NCI-H1092 treated with DMSO at 0.1 percent for 48 hours (cell line): Measurements from ENCODE around the gene ITGB6.
"Not testable (repeated sequence)": the region's sequence is repeated elsewhere in the genome, so short reads cannot be mapped to it uniquely, and the experiment has no call there.

ENCODE experiments used
- DNase-seq: peaks from one replicate; lab custom pipeline; 2025; lab: John Stamatoyannopoulos, UW

ITGB6 gene

GRCh38 chr2:160139991-160140390, 60.1 kb downstream of the ITGB6 start:
- DNase-seq: no peak

DNA sequence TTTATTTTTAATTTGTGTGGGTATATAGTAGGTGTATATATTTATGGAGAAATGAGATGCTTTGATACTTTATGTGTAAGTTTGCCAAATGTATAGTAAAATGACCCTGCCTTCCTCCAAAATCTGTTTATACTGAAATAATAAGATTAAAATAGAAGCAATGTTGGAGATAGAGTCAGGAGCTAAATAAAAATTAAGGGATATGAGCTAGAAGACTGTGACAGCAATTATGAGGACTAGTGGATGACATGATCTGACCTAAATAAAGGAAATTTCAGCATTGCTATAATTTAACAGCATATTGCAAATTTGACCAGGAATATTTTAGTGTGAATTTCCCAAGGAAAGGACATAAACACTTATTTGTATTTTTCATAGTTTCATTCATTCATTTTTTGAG, 60.7 kb downstream of the ITGB6 start:
- no peak for DNase-seq

DNA sequence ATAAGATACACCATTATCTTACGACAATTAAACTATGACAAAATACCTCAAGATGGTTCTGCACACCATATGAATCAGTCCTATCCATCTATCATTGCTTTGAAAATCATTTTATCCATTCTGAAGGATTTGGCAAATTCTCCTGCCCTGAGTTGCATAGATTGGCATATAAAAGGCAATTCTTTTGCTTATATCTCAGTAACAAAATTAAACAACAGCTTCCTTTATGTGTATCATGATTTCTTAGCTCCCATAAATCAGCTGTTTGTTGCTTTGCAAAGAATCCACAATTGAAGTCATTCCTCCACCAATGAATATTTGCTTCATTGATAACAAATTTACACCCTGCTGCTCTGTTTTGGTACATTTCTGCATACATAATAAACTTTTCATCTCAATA, 61.7 kb downstream of the ITGB6 start:
- DNase-seq: no peak

DNA sequence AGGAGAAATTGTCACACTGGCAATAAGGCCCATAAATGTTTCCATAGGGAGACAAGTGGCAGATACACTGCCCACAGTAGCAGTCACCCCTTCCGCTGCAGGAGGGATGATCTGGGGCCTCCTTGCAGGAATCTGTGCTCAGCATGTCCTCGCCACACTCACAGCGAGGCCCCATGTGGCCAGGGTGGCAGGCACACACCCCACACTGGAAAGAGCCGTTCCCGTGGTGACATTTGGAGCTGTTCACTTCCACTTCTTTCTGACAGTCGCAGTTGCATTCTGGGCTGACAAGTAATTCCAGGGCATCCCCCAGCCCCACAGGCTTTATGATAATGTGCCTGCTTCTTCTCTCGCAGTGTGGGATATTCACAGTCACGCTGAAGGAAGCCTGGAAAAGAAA, 62.6 kb downstream of the ITGB6 start:
- DNase-seq: no peak

- no peak for DNase-seq
These were observed 67.3 kb downstream of the ITGB6 start for GRCh38 chr2:160132761-160133160.

DNA sequence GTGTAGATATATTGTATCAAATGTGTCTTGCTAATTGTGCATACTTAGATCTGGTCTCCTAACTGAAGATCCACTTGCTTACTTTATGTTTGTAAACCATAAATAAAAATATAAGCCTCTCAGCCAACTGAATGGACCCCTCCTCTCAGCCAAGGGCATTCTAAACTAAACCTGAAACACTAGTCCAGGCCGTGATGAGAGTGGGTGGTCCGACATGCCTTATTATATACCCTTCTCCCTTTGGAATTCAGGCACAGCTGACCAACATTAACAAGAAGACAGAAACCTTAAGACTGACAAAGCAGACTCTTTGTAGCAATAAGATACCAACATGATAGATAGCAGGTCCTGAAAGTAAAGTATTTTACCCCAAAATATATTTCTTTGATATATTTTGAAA, 73.3 kb downstream of the ITGB6 start:
- no peak for DNase-seq

DNA sequence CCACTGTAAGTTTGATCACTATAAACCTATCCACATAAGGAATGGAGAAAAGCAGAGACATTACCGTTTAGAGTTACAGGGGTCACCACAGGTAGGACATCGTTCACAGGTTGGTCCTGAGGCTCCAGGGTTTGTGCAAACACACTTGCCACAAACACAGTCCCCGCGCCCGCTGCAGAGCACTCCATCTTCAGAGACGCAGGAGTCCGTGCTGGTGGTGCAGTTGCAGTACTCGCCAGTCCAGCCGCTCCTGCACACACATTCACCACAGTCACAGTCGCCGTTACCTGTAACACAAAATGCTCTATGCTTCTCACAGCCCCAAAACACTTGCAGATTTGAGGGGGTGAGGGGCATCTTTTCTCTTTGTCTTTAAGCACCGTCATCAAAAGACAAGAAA, 73.8 kb downstream of the ITGB6 start:
- DNase-seq: no peak

DNA sequence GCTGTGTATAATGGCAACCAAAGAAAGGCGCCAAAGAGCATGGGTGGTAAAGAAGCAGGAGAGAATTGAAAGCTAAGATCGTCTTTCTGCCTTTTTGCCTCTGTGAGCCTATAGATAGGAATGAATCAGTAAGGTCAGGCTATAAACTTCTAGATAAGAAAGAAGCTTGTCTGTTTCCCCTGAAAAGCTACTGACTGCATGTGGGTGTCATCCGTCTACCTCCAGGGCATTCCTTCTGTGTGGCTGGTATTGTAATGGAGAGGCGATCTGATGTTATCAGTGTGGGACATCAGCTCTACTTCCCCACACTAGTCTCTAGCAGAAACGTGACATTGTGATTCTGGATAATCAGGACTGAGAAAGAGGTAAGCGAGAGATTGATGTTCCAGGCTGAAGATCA, 74.2 kb downstream of the ITGB6 start:
- DNase-seq: no peak

DNA sequence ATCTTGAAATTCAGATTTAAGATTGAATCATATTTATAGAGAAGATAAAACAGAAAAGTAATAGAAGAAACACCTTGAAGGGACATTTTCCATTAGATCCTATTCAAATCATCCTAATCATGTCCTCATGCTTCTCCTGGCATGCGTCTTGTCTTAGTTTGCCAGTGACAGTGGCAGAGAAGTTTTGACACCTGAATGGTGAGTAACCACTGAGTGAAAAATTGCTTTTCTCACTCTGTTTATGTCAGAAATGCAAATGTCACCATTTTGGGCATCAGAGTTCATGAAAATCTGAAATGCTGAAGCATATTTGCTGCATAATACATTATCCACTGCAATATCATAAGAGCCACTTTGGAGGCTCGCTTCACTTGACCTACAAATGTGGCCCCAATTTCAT, 74.7 kb downstream of the ITGB6 start:
- no peak for DNase-seq

GRCh38 chr2:160124571-160124970, 75.5 kb downstream of the ITGB6 start:
- no peak for DNase-seq

- not testable (repeated sequence) for DNase-seq
These were observed 85.4 kb downstream of the ITGB6 start for GRCh38 chr2:160114721-160115120.

DNA sequence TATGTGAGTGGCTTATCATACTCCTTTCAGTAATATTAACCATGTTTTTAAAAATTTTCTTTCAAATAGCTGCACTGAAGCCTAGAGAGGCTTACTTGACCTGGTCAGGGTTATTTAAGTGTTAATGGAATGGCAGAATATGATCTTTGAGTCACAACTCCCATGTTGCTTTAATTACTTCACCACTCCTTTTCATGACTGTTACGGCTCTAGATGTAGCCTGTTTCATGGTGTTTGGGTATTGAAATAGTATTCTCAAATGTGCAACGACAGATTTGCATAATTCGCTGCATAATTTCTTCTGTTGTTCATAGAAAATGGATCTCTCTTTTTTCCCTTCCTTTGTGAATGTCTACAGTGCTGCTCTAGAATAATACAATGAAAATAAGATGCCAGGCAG, 86.1 kb downstream of the ITGB6 start:
- no peak for DNase-seq

DNA sequence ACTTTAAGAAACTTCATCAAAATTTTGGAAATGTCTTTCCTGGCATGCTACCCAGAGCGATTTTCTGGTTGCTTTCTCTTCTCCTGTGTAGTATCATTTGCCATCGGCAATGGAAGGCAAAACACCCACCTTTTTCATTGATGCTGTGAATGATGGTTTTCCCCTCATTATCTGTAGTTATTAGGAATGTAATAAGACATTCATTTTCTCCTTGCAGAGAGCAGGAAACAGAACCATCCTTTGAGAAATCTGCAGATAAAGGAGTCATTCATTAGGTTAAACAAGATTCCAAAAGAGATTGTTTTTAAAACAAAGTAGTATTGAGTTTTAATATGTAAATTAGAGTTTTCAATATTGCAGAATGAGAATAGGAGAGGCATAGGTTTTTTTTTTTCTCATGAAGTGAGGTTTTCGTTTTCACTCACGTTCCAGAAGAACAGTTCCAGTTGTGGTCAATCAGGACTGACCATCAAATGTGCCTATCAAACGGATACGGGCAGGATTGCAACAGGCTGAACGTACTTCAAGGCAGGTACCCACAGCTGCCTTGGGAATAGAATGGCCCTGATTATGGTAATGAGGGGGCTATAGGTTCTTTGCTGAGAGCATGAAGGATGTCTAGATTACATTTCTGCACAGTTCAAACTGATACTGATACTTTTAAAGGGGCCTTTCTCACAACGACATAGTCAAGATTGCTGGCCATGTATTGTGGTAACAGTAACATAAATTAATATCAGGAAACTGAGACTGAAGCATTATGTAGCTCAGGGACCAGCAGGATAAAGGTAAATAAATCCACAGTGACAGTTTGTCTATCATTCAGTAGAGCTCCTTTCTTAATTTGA, 87.9 kb downstream of the ITGB6 start:
- no peak for DNase-seq

- DNase-seq: no peak
These were observed 89.3 kb downstream of the ITGB6 start for GRCh38 chr2:160110674-160111239.

DNA sequence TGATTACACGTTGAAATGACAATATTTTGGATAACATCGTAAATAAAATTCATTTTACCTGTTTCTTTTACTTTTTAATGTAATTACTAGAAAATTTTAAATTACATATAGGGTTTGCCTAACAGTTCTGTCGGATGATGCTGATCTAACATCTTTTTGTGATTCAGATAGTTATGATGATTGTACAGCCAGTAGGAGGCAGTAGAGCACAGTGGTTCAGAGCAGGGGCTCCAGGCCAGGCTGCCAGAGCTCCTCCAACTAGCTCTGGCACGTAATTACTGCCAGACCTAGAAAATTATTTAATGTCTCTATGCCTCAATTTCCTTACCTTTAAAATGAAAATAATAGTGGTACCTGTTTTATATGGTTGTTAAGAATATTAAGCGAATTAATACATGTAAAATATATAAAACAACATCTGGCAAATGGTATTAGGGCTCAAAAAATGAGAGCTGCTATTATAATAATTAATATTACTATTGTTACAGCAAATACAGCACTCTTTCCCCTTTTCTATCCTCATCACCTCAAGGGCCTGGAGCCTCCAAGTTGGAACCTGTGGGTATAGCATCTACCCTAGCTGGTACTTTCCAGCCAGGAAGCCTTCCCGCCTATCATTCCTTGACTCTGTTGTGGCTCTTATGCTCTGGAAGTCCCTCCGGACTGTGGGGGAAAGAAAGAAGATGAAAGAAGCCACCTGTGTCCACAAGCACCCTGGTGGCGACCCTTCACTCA, 90.0 kb downstream of the ITGB6 start:
- DNase-seq: peak; percentile 65

- no peak for DNase-seq
These were observed 90.8 kb downstream of the ITGB6 start for GRCh38 chr2:160109243-160109642.

DNA sequence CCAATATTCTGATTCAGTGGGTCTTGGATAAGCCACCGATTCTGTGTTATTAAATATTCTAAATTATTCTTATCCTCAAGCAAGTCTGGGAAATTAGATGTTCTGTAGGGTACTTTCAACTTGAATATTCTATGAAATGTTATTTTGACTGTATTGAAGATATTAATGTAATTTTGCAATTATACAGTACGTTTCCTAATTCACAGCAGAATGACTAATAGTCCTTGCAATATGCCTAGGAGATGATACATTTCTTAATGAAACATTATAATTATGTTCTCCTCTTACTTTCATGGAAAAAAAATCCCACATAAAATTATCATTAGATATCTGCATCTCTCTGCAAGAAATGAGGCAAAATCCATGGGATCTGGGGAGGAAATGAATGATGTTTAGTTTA, 91.4 kb downstream of the ITGB6 start:
- DNase-seq: no peak

DNA sequence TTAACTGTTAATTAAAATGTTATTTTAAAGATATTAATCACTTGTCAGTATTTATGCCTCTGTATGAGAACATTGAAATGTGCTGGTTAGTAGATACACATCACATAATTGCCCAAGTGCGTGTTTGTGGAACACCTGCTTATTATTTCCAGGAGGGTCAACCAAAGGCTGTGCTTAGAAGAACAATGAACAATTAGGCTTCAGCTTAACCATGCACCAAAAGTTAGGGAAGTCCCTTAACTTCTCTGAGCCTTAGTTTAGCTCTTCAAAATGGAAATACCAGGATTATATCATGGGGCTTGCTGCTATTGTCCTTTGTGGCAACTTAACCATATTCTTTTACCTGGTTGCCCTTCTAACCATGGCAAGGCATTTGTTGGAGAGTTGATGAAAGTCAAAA, 94.7 kb downstream of the ITGB6 start:
- DNase-seq: no peak

DNA sequence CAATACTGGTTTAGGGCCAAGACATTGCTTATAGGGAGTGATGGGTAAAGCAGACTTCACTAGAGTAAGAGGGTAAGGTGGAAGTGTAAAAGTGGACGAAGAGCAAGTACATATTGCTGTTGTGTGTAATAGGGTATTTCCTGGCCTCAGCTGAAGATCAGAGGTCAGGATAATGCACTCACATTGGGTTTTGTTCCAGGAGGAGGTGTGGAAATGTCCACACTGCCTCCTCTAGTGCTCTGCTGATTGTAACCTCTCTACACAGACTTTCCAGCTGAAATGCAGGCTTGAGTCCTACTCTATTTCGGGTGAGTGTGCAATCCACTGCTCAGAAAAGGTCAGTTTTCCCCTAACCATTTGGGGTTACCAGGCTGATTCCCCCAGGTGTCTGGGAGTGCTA, 96.0 kb downstream of the ITGB6 start:
- no peak for DNase-seq

DNA sequence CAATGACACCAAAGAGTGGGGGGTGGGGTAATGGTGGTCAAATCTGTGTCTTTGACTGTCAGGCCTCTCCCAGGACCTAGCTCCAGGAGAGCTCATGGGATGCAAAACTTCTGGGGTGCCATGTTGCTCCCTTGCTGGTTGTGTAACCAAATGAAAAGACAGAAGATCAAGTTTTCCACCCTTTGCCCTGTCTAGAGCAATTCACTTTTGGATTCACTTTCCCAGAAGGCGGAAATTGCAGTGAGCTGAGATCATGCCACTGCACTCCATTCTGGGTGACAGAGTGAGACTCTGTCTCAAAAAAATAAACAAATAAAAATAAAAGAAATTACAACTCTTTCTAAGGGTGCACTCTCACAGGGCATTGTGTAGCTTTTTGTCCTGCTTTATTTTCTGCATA, 102.7 kb downstream of the ITGB6 start:
- no peak for DNase-seq

GRCh38 chr2:160096409-160096808, 103.7 kb downstream of the ITGB6 start:
- DNase-seq: no peak

DNA sequence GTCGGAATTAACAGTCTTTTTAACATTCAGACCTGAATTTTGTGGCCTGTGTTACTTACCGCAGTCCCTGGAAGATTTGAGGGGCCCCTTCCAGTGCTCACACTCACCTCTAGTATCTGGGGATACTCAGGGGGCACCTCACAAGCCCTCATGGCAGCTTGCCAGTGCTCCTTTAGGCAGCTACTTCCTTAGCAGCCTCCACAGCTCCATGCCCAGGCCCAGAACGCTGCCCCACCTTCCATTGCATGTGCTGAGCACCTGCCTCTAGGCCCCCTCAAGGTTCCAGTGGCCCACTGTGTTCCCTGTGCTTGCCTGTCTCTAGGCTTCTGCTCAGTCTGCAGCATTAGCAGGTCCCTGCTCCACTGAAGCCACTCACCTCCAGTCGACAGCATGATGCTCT, 107.6 kb downstream of the ITGB6 start:
- no peak for DNase-seq

DNA sequence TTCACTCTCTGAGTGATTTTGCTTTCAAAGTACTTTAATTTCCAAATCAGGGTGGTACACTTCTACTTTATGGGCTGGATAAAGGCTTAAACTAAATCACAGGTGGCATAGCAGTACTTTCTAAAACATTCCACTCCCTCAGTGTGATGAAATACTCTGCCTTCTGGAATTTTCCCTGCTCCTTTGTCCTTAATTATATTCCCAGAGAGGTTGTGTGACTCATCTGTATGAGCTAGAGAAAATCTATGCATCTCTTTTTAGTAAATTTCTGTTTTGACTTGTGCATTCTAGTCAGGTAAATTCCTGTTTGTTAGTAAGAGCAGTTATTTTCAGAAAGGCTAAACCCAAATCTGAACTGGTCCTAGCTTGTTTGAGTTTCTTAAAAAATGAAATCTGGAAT, 108.7 kb downstream of the ITGB6 start:
- DNase-seq: no peak
